Fibroblast of skin of left biceps (primary cell): Measurements from ENCODE around the gene DCLK1.

Experiments used
- DNase-seq, 2 experiments: peaks; one replicate each; pipeline ENCODE4 v3.0.0-alpha.2; 2013; ENCODE audit warnings: low read depth in 2 of 2

The DCLK1 gene

GRCh38 chr13:35865341-35866240 lies 265.6 kb downstream of the DCLK1 start:
- no peak for DNase-seq

- DNase-seq = no peak
Measured at GRCh38 chr13:35860661-35861060, 270.5 kb downstream of the DCLK1 start.

- no peak for DNase-seq
Measured at GRCh38 chr13:35859981-35860380, 271.2 kb downstream of the DCLK1 start.

GRCh38 chr13:35858665-35859064 lies 272.5 kb downstream of the DCLK1 start:
- DNase-seq = no peak

DNA sequence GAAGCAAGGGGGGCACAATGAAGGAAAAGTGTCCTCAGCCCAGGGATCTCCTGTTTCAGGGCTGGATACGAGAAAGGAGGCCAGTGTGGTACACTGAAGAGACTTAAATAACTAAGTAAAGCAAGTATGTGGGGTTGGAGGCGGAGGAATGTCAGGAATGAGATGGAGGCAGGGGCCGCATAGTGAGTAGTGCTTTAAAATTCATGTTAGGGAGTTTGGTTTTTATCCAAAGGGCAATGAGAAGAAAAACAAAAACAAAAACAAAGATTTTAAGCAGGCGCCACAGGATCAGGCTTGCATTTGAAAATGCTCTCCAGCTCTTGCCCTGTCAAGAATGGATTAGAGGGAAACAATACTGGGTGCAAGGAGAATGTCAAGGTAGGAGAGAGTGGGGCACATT lies 273.4 kb downstream of the DCLK1 start:
- DNase-seq = peak; percentile 18 to 25

DNA sequence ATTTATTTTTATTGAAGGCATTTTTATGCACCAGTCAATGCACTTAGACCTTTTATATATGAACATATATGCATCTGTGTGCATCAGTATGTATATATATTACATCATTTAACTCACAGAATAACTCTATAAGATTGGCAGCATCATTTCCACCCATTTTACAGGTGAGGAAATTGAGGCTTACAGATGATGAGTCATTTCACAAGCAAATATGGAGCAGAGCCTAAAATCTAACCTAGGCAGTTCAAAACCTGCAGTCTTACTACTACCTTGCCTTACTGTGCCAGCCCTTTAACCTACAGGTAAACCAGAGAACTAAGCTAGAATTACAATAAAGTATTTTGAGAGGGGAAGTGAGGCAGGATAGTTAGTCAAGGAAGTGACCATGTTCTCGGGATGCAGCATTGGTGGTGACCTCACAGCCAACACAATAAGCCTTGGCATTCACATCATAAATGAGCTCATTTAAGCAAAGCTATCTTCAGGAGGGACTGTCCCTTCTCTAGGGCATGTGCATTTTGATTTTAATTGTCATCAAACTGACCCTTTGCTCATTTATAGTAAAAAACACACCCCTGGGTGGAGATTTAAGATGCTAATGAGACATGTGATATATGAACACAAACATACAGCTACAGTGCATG lies 274.3 kb downstream of the DCLK1 start:
- no peak for DNase-seq

DNA sequence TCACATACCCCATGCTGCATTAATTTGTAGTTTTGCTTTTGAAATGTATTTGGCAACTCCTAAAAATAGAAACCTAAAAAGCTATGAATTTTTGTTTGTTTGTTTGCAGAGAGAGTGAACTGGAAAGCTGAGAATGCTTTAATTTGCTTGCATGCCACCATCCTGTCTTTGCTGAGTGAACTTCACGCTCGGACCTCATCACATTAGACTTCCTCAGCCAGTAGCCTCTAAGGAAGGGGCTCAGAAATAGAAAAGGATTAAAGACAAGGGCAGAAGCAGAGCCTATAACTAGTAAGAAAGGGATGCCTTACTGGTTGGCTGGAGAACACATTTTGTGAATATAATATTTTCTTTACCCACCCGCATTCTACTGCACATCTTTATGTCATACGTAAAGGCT lies 275.1 kb downstream of the DCLK1 start:
- DNase-seq = no peak

GRCh38 chr13:35855531-35856019 lies 275.6 kb downstream of the DCLK1 start:
- DNase-seq = no peak

DNA sequence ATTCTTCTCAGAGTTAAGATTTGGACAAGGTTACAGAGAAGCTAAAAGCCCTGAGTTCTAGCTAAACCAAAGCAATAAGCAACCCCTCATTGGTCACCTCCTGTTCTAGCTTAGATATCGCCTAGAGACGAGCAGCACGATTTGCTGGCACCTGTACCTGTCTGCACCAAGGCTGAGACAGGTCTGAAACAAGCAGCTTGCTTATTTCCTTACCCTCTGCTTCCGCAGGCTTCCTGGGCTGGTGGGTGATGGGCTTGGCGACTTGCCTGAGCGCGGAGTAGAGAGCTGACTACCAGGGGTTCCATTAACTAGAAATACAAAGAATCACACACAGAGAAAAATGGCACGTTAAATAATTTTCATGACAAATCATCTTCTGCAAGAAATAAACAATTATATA lies 276.9 kb downstream of the DCLK1 start:
- no peak for DNase-seq

GRCh38 chr13:35851881-35852280 lies 279.3 kb downstream of the DCLK1 start:
- no peak for DNase-seq

- DNase-seq = no peak
Measured at GRCh38 chr13:35851356-35851755, 279.8 kb downstream of the DCLK1 start.

- no peak for DNase-seq
Measured at GRCh38 chr13:35850569-35850968, 280.6 kb downstream of the DCLK1 start.

DNA sequence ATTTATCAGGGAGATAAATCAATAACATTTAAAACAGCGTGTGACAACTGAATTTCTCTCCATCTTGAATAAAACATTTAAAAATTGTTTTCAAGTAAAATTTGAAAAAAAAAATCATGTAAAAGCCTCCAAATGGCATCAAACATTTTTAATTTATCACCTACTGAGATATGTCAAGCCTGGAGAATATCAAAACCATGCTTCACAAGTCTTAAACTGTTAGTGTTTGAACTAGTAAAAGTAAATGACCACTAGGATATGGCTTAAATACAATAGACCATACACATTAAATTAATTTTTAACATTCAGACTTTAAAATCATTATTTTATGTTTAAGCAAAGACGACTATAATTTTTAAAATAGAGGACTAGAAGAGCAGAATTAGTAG lies 281.9 kb downstream of the DCLK1 start:
- no peak for DNase-seq

DNA sequence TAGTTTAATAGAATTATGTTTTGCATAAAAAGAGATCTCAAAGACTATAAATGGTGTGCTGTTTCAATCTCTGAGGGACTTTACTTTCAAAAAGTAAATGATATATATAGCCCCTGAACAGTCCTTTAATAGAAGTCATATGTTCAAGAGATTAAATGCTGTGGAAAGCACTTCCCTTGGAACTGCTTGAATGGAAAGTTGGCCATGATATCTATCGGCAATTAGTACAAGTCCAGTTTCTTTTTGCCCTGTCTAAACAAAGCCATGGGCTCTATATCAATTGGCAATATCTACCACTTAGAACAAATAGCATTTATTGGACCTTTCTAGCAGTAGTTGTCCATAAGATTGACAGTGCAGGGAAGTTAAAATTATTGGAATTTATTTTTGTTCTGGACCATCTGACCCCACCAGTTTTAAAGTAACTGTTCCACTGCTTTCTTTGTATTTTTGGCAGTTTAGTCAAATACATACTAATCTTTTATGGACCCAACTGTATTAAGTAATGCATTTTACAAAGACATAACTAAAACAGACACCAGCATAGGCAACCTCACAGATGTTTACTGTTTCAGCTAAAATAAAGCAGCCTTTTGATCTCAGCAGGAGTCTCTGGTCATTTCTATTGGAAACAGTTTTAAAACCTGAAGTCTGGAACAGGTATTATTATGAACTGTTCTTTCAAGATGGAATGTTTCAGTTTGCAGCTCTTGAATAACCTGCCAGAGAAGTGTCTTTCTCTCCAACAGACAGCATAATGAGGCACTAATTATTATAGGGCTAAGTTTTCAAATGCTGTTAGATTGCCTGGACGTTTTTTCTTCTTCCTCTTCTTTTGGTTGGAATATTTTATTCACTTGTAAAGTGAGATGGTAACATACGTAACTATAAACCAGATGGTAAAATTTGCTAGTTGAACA lies 282.6 kb downstream of the DCLK1 start:
- DNase-seq = no peak

- DNase-seq = no peak
Measured at GRCh38 chr13:35843272-35843671, 287.9 kb downstream of the DCLK1 start.

GRCh38 chr13:35841060-35841521 lies 290.1 kb downstream of the DCLK1 start:
- DNase-seq = no peak

GRCh38 chr13:35839806-35840205 lies 291.4 kb downstream of the DCLK1 start:
- DNase-seq = no peak

DNA sequence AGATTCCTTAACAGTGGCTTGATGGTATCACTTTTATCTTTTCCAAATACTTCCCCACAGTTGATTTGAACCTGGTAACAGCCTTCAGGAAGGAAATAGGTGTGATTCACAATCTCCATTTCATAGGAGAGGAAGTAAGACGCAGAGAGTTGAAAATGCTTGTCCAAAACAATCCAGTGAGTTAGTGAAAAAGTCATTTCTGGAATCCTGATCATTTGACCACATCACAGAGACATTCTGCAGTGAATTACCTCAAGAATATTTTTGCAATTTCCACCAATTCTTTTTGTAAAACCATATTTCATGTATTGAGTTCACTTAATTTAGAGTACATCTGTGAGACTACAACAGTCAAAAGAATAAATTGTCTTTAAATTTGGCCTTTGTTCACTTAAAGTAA lies 292.8 kb downstream of the DCLK1 start:
- peak; percentile 85 for DNase-seq

- DNase-seq = peak in 1 of 2 experiments; percentile 23
Measured at GRCh38 chr13:35836446-35836845, 294.7 kb downstream of the DCLK1 start.

DNA sequence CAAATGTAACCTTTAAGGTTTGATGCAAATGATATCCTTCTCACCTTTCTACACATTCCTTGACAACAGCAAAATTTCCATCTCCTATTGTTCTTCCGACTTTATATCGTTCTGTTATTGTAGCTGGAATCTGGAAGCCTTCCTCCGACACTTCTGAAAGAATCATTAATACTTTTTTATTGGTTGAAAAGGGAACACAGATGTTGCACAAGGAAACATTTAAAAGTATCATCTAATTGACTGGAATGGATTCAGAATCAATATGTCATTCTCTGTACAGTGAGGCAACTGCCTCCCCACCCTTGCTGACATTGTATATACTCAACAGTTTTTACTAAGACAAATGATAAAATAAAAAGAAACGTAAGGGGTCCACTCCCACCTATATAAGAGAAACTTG lies 295.2 kb downstream of the DCLK1 start:
- no peak for DNase-seq

DNA sequence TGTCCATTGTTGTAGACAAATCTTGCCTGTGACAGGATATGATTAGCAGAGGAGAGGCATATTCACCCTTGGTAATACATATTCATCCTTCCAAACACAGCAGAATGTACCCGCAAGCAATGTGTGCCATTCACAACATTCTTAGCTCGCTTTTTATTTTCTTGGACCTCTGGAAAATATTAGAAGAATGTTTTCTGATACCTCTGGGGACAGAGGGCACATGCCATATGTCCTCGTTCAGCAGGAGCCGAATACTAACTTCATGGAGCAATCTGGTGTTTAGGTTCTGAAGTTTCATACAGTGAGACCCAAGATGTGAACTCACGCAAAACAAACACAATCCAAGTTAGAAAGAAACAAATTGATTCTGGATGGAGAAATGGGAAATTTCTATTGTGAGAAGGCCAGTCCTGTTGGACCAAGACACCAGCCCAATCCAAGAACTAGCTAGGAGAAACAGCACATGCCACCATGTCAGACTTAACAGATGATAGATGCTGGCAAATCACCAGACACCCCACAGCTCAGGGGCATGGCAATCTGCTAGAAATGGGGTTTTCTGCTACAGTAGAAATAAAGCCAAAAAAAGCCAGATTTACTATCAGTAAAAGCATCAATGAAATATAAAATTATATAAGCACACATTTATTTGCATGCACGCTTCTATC lies 297.4 kb downstream of the DCLK1 start:
- no peak for DNase-seq
